ENCODE data around the gene CLNK. TPM values are rescaled to one million over a fixed set of nuclear protein-coding genes. Genes with fewer than 3 reads are reported as not detected.

Gene CLNK
- total and polyA plus RNA-seq, 4 donors: 0.26 to 0.30 TPM; not detected in 2

- no peaks in the 10 kb centered on the region for H3K4me1 ChIP-seq (ENCODE audit: control insufficient read depth in 1 of 2, insufficient read depth in 2 of 2, low read length in 2 of 2)
- intact Hi-C loops (cut with DNase I): no loop called here
- no peak for DNase-seq
- no peak overlapping the region for H3K4me3 ChIP-seq (ENCODE audit: low read length in 2 of 2)
- H3K27ac ChIP-seq (ENCODE audit: low read depth in 1 of 2, low read length in 2 of 2): no peak overlapping the region
- 41 to 45% methylated on average over 1 of the region's 1 CpG for WGBS, 2 donors
- ATAC-seq (ENCODE audit: low FRiP score): no peak
- peaks cover 0 to 3% of the 10 kb centered on the region in 2 donors for H3K36me3 ChIP-seq (ENCODE audit: control insufficient read depth in 1 of 2, insufficient read depth in 2 of 2, low read length in 1 of 2)
- H3K27me3 ChIP-seq (ENCODE audit: control insufficient read depth in 1 of 2, insufficient read depth in 2 of 2, low read length in 1 of 2): no peaks in the 10 kb centered on the region
- peaks cover 1% of the 10 kb centered on the region for H3K9me3 ChIP-seq (ENCODE audit: control insufficient read depth, low read length)
These were observed 246.8 kb downstream of the CLNK start for GRCh38 chr4:10437735-10438134.

Other genes with a start within 250 kb of the CLNK start
- gene ZNF518B, start 227.3 kb downstream of the CLNK start, total RNA-seq: 10 to 100 TPM; 16.8 to 20.2 TPM
- 1 to 10 TPM; 4.8 to 5.0 TPM for gene ZNF518B, start 227.3 kb downstream of the CLNK start, polyA plus RNA-seq